ENCODE measurements around the gene GNB1. TPM values are rescaled to one million over a fixed set of nuclear protein-coding genes. Genes with fewer than 3 reads are reported as not detected.
A peak's percentile ranks its signal among the peaks of the same experiment; 100 is the strongest.

The GNB1 gene
- total RNA-seq, 1 experiment from 2014 or later, result 400 TPM

DNA sequence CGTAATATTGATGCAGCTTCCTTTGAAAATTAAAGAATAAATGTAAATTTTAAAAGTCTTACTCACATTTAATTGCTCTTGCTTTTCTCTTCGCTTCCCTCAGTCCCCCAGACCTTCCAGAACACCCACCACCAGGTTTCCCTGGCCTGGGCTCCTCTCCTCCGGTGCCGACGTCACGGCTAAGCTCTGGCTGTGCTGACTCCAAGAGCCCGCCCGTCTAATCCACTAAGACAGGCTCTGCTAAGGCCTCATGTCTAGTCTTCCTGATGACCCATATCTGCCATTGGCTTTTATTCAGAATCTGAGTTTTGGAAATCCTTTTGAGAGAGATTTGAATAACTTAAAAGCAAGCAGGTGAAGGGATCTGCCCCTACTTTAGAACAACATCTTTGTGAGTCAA is 58.7 kb downstream of the GNB1 start:
- Histone ChIP-seq H4K20me1 (ENCODE audit: control insufficient read depth, insufficient read depth, insufficient read length) (no peaks in the 10 kb centered on the region), H4K91ac (ENCODE audit: insufficient read length, low read depth, low read length) (no peak overlapping the region), H3K9ac (ENCODE audit: extremely low read depth, insufficient read length, low read length) (no peak overlapping the region), H4K8ac (replicated peaks; ENCODE audit: insufficient read length, low read depth, low read length) (no peak overlapping the region), H3K79me1 (ENCODE audit: insufficient read depth, low read depth, low read length, poor library complexity, severe bottlenecking) (no peaks in the 10 kb centered on the region), H2AK5ac (ENCODE audit: insufficient read length, low read length) (no peak overlapping the region), H3K14ac (ENCODE audit: insufficient read depth, low read length) (no peak overlapping the region), H3K27me3 (ENCODE audit: insufficient read depth, low read length) (no peaks in the 10 kb centered on the region), H3K27ac (ENCODE audit: insufficient read length, low read depth, low read length) (no peak overlapping the region), H3T11ph (ENCODE audit: low read length) (no peak overlapping the region), H2BK120ac (ENCODE audit: low read depth, low read length, poor library complexity, severe bottlenecking) (no peak overlapping the region), H3K9me3 (ENCODE audit: control insufficient read depth, low read depth, low read length) (no peaks in the 10 kb centered on the region), H3K79me2 (ENCODE audit: insufficient read depth, low read length) (peaks cover 8% of the 10 kb centered on the region; the same call in 1 of the 2 replicates), H3K23ac (ENCODE audit: insufficient read length, low read depth, low read length) (no peak overlapping the region), H4K5ac (ENCODE audit: insufficient read length, low read depth, low read length) (no peak overlapping the region), H3K23me2 (ENCODE audit: insufficient read length, low read depth, low read length, poor library complexity, severe bottlenecking) (no peaks in the 10 kb centered on the region), H2BK5ac (ENCODE audit: insufficient read length, low read length) (no peak overlapping the region), H3K56ac (ENCODE audit: insufficient read length, low read depth, low read length) (no peak overlapping the region), H3K4me2 (ENCODE audit: insufficient read depth, insufficient read length, low read length) (no peak overlapping the region), H2AFZ (ENCODE audit: low read length) (no peak overlapping the region), H2BK15ac (ENCODE audit: low read depth, low read length) (no peak overlapping the region), H3K4me1 (ENCODE audit: insufficient read depth, low read length) (no peaks in the 10 kb centered on the region), H3K4ac (ENCODE audit: low read depth, low read length) (no peak overlapping the region), H2BK20ac (ENCODE audit: low read depth, low read length, poor library complexity, severe bottlenecking) (no peak overlapping the region), H2BK12ac (ENCODE audit: insufficient read length, low read depth, low read length) (no peak overlapping the region), H3K18ac (ENCODE audit: insufficient read length, low read depth, low read length) (no peak overlapping the region)
- DNase-seq, result no peak
- Mint-ChIP-seq H3K9me3 (no peaks in the 10 kb centered on the region), H3K4me3 (no peak overlapping the region), H3K27ac (peak overlapping the region in 2 of 3 experiments; percentile 86 to 92; a peak in 4 of 7 replicates), H3K4me1 (peaks cover 22 to 36% of the 10 kb centered on the region in 2 experiments), H3K36me3 (ENCODE audit: insufficient read depth in 1 of 3, low read depth in 3 of 3) (peaks cover 4 to 59% (median 47%) of the 10 kb centered on the region in 3 experiments; a peak in 6 of 7 replicates), H3K27me3 (ENCODE audit: low read depth) (no peaks in the 10 kb centered on the region)
- TF ChIP-seq CTCF (conservative IDR thresholded peaks at IDR 0.05), result no peak
- WGBS (ENCODE audit: extremely low coverage, insufficient read length, low lambda C conversion rate), result no CpG with 5 or more reads among the region's 8 CpGs

Measured in H9 (cell line).